HepG2 (cell line): ENCODE data around the gene ABCA2. TPM values are rescaled to one million over a fixed set of nuclear protein-coding genes. Genes with fewer than 3 reads are reported as not detected.
A peak's percentile ranks its signal among the peaks of the same experiment; 100 is the strongest.

Source experiments
- GTF3A ChIP-seq: sonication (generic); formaldehyde crosslinking; conservative IDR thresholded peaks from 2 replicates; pipeline ENCODE4 v1.4.0; 2020; ENCODE audit warnings: mild to moderate bottlenecking, missing genetic modification reagents
- RFX1 ChIP-seq: fragments of 450-650 bp; IDR thresholded peaks from 2 replicates; pipeline ENCODE4 v1.6.1; 2017
- SP5 ChIP-seq: IDR thresholded peaks from 2 replicates; pipeline ENCODE4 v1.6.1; 2016; ENCODE audit warnings: low read depth, borderline replicate concordance
- ZNF792 ChIP-seq: IDR thresholded peaks from 2 replicates; pipeline ENCODE4 v1.6.1; 2016
- polyA plus RNA-seq, 8 experiments: library from polyadenylated mRNA; depleted of rRNA in 3 of 8; stranded (reverse) in 7 of 8; unstranded in 1 of 8; fragments of >200 nt; fragmentation: Illumina TruSeq in 4 of 8; extraction: Trizol in 4 of 8; gene quantifications; 2 replicates each; pipeline versions ENCODE4 v1.2.1 to v1.2.3, GENCODE V29; 2011 to 2016; ENCODE audit warnings: low read depth in 4 of 8, missing spikeins in 1 of 8, mixed read lengths in 1 of 8; ENCODE audit not compliant: insufficient read depth in 1 of 8
- total RNA-seq, 5 experiments: library from RNA; depleted of rRNA; stranded (reverse); fragments of >200 nt; fragmentation: Illumina TruSeq; extraction: Trizol; gene quantifications; 2 replicates each; pipeline ENCODE4 v1.2.3, GENCODE V29; 2016; ENCODE audit warnings: low read depth in 1 of 5
- TF ChIP-seq, protein P1 (sequence below): sonication (generic); formaldehyde crosslinking; IDR thresholded peaks from 2 replicates; pipeline ENCODE4 v1.4.0; 2020; ENCODE audit warnings: missing genetic modification reagents, borderline replicate concordance
- TF ChIP-seq, protein P2 (sequence below): sonication (generic); formaldehyde crosslinking; IDR thresholded peaks from 2 replicates; pipeline ENCODE4 v1.5.1; 2020; ENCODE audit warnings: mild to moderate bottlenecking, missing genetic modification reagents, moderate library complexity
- TF ChIP-seq, protein P3 (sequence below): sonication (generic); formaldehyde crosslinking; IDR thresholded peaks from 2 replicates; pipeline ENCODE4 v1.9.0; 2022; ENCODE audit warnings: low read depth, missing genetic modification reagents

The ABCA2 gene
- total and polyA plus RNA-seq, 2 of the 13 experiments (the other 11 are each of a cell fraction or from before 2014, with no cell fraction given): 2.9 to 19.2 TPM

- TF ChIP-seq, protein P1, sequence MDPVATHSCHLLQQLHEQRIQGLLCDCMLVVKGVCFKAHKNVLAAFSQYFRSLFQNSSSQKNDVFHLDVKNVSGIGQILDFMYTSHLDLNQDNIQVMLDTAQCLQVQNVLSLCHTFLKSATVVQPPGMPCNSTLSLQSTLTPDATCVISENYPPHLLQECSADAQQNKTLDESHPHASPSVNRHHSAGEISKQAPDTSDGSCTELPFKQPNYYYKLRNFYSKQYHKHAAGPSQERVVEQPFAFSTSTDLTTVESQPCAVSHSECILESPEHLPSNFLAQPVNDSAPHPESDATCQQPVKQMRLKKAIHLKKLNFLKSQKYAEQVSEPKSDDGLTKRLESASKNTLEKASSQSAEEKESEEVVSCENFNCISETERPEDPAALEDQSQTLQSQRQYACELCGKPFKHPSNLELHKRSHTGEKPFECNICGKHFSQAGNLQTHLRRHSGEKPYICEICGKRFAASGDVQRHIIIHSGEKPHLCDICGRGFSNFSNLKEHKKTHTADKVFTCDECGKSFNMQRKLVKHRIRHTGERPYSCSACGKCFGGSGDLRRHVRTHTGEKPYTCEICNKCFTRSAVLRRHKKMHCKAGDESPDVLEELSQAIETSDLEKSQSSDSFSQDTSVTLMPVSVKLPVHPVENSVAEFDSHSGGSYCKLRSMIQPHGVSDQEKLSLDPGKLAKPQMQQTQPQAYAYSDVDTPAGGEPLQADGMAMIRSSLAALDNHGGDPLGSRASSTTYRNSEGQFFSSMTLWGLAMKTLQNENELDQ: no peak
- TF ChIP-seq RFX1 (peak; percentile 81), ZNF792 (no peak), SP5 (CRISPR knock-in tag) (0 out of 2 replicates have a peak, but pooled peaks have one; percentile 12), GTF3A (CRISPR knock-in tag) (no peak)
- TF ChIP-seq, protein P2, sequence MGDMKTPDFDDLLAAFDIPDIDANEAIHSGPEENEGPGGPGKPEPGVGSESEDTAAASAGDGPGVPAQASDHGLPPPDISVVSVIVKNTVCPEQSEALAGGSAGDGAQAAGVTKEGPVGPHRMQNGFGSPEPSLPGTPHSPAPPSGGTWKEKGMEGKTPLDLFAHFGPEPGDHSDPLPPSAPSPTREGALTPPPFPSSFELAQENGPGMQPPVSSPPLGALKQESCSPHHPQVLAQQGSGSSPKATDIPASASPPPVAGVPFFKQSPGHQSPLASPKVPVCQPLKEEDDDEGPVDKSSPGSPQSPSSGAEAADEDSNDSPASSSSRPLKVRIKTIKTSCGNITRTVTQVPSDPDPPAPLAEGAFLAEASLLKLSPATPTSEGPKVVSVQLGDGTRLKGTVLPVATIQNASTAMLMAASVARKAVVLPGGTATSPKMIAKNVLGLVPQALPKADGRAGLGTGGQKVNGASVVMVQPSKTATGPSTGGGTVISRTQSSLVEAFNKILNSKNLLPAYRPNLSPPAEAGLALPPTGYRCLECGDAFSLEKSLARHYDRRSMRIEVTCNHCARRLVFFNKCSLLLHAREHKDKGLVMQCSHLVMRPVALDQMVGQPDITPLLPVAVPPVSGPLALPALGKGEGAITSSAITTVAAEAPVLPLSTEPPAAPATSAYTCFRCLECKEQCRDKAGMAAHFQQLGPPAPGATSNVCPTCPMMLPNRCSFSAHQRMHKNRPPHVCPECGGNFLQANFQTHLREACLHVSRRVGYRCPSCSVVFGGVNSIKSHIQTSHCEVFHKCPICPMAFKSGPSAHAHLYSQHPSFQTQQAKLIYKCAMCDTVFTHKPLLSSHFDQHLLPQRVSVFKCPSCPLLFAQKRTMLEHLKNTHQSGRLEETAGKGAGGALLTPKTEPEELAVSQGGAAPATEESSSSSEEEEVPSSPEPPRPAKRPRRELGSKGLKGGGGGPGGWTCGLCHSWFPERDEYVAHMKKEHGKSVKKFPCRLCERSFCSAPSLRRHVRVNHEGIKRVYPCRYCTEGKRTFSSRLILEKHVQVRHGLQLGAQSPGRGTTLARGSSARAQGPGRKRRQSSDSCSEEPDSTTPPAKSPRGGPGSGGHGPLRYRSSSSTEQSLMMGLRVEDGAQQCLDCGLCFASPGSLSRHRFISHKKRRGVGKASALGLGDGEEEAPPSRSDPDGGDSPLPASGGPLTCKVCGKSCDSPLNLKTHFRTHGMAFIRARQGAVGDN (CRISPR knock-in tag): peak; percentile 38; the same call in 1 of the 2 replicates
- TF ChIP-seq, protein P3, sequence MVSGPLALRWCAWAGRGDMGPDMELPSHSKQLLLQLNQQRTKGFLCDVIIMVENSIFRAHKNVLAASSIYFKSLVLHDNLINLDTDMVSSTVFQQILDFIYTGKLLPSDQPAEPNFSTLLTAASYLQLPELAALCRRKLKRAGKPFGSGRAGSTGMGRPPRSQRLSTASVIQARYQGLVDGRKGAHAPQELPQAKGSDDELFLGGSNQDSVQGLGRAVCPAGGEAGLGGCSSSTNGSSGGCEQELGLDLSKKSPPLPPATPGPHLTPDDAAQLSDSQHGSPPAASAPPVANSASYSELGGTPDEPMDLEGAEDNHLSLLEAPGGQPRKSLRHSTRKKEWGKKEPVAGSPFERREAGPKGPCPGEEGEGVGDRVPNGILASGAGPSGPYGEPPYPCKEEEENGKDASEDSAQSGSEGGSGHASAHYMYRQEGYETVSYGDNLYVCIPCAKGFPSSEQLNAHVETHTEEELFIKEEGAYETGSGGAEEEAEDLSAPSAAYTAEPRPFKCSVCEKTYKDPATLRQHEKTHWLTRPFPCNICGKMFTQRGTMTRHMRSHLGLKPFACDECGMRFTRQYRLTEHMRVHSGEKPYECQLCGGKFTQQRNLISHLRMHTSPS: peak; percentile 78
Observed at GRCh38 chr9:137025517-137025966, 2.5 kb downstream of the ABCA2 start (continued).
